Activated T-helper 17 cell treated with anti-CD3 and anti-CD28 coated beads, Interleukin-2, amount 50 U/mL, for 72 hours (primary cell): ENCODE results near the gene BABAM2. TPM values are rescaled to one million over a fixed set of nuclear protein-coding genes. Genes with fewer than 3 reads are reported as not detected.
"Not testable (repeated sequence)": the region's sequence is repeated elsewhere in the genome, so short reads cannot be mapped to it uniquely, and the experiment has no call there.

ENCODE experiments used
- ATAC-seq: fragments of 150-1000 bp; cut with Tn5 transposase; replicated peaks from 2 replicates; pipeline ENCODE4 v1.10.0; 2021; ENCODE audit warnings: mild to moderate bottlenecking, moderate library complexity
- H3K27ac Mint-ChIP-seq: one replicate; pipeline ENCODE4 v1.8.0; 2022; ENCODE audit warnings: mixed read lengths
- H3K27me3 Mint-ChIP-seq: one replicate; pipeline ENCODE4 v1.8.0; 2022; ENCODE audit warnings: mixed read lengths
- H3K36me3 Mint-ChIP-seq: one replicate; pipeline ENCODE4 v1.8.0; 2022; ENCODE audit warnings: low read depth, mild to moderate bottlenecking, mixed read lengths
- H3K4me1 Mint-ChIP-seq: one replicate; pipeline ENCODE4 v1.8.0; 2022; ENCODE audit warnings: mixed read lengths
- H3K4me3 Mint-ChIP-seq: one replicate; pipeline ENCODE4 v1.8.0; 2022; ENCODE audit warnings: mild to moderate bottlenecking, mixed read lengths
- H3K9me3 Mint-ChIP-seq: one replicate; pipeline ENCODE4 v1.8.0; 2022; ENCODE audit warnings: mixed read lengths
- total RNA-seq, 2 donors: library from RNA; stranded (reverse); gene quantifications; one replicate each; pipeline ENCODE4 v1.2.3, GENCODE V29; 2022

BABAM2 gene
- total RNA-seq, 2 donors from 2014 or later, result 87.0 to 88.6 TPM

GRCh38 chr2:28004086-28004485, 113.6 kb downstream of the BABAM2 start:
- H3K27me3 Mint-ChIP-seq, result no peaks in the 10 kb centered on the region
- peak overlapping the region; percentile 92 for H3K27ac Mint-ChIP-seq
- H3K36me3 Mint-ChIP-seq, result peaks cover 9% of the 10 kb centered on the region
- ATAC-seq, result peak; percentile 95
- H3K4me3 Mint-ChIP-seq, result peak overlapping the region; percentile 62
- peaks cover 5% of the 10 kb centered on the region for H3K9me3 Mint-ChIP-seq
- peaks cover 35% of the 10 kb centered on the region for H3K4me1 Mint-ChIP-seq

- Mint-ChIP-seq H3K36me3 (no peaks in the 10 kb centered on the region), H3K4me3 (no peak overlapping the region), H3K27ac (no peak overlapping the region), H3K27me3 (no peaks in the 10 kb centered on the region), H3K4me1 (peaks cover 8% of the 10 kb centered on the region), H3K9me3 (no peaks in the 10 kb centered on the region)
- ATAC-seq, result no peak
Observed at GRCh38 chr2:28009732-28010131, 119.2 kb downstream of the BABAM2 start.

- Mint-ChIP-seq H3K9me3 (no peaks in the 10 kb centered on the region), H3K27ac (no peak overlapping the region), H3K4me1 (peaks cover 10% of the 10 kb centered on the region), H3K36me3 (peaks cover 9% of the 10 kb centered on the region), H3K27me3 (no peaks in the 10 kb centered on the region), H3K4me3 (no peak overlapping the region)
- no peak for ATAC-seq
Observed at GRCh38 chr2:28011322-28011737, 120.8 kb downstream of the BABAM2 start.

- H3K9me3 Mint-ChIP-seq, H3K4me3 Mint-ChIP-seq, H3K4me1 Mint-ChIP-seq, ATAC-seq, H3K27ac Mint-ChIP-seq, H3K27me3 Mint-ChIP-seq: not testable (repeated sequence)
- H3K36me3 Mint-ChIP-seq, result peaks cover 12% of the 10 kb centered on the region
Observed at GRCh38 chr2:28018474-28018873, 127.9 kb downstream of the BABAM2 start.

GRCh38 chr2:28019521-28019920, 129.0 kb downstream of the BABAM2 start:
- H3K27ac Mint-ChIP-seq, H3K9me3 Mint-ChIP-seq, ATAC-seq, H3K4me1 Mint-ChIP-seq, H3K4me3 Mint-ChIP-seq, H3K27me3 Mint-ChIP-seq: not testable (repeated sequence)
- H3K36me3 Mint-ChIP-seq, result peaks cover 13% of the 10 kb centered on the region

GRCh38 chr2:28021898-28022297, 131.4 kb downstream of the BABAM2 start:
- Mint-ChIP-seq H3K36me3 (peaks cover 24% of the 10 kb centered on the region), H3K4me3 (no peak overlapping the region), H3K27me3 (no peaks in the 10 kb centered on the region), H3K4me1 (peaks cover 5% of the 10 kb centered on the region), H3K27ac (no peak overlapping the region), H3K9me3 (no peaks in the 10 kb centered on the region)
- ATAC-seq, result no peak

- H3K4me1 Mint-ChIP-seq, result peaks cover 6% of the 10 kb centered on the region
- no peaks in the 10 kb centered on the region for H3K9me3 Mint-ChIP-seq
- H3K4me3 Mint-ChIP-seq, result no peak overlapping the region
- H3K36me3 Mint-ChIP-seq, result peaks cover 49% of the 10 kb centered on the region
- no peaks in the 10 kb centered on the region for H3K27me3 Mint-ChIP-seq
- H3K27ac Mint-ChIP-seq, result no peak overlapping the region
- ATAC-seq, result no peak
Observed at GRCh38 chr2:28025123-28025522, 134.6 kb downstream of the BABAM2 start.

- H3K27ac Mint-ChIP-seq, ATAC-seq, H3K27me3 Mint-ChIP-seq, H3K9me3 Mint-ChIP-seq, H3K4me3 Mint-ChIP-seq, H3K4me1 Mint-ChIP-seq: not testable (repeated sequence)
- H3K36me3 Mint-ChIP-seq, result peaks cover 49% of the 10 kb centered on the region
Observed at GRCh38 chr2:28026230-28026629, 135.7 kb downstream of the BABAM2 start.

GRCh38 chr2:28028025-28028424, 137.5 kb downstream of the BABAM2 start:
- Mint-ChIP-seq H3K27ac (no peak overlapping the region), H3K36me3 (peaks cover 49% of the 10 kb centered on the region), H3K4me3 (no peak overlapping the region), H3K27me3 (no peaks in the 10 kb centered on the region), H3K9me3 (no peaks in the 10 kb centered on the region), H3K4me1 (peaks cover 6% of the 10 kb centered on the region)
- ATAC-seq, result no peak

- Mint-ChIP-seq H3K36me3 (peaks cover 37% of the 10 kb centered on the region), H3K4me3 (no peak overlapping the region), H3K27me3 (no peaks in the 10 kb centered on the region), H3K9me3 (no peaks in the 10 kb centered on the region), H3K4me1 (peaks cover 12% of the 10 kb centered on the region), H3K27ac (no peak overlapping the region)
- no peak for ATAC-seq
Observed at GRCh38 chr2:28030600-28030999, 140.1 kb downstream of the BABAM2 start.

GRCh38 chr2:28032816-28033215, 142.3 kb downstream of the BABAM2 start:
- Mint-ChIP-seq H3K4me1 (peaks cover 12% of the 10 kb centered on the region), H3K36me3 (peaks cover 16% of the 10 kb centered on the region), H3K27ac (no peak overlapping the region), H3K9me3 (no peaks in the 10 kb centered on the region), H3K4me3 (no peak overlapping the region), H3K27me3 (no peaks in the 10 kb centered on the region)
- peak; percentile 87 for ATAC-seq

- Mint-ChIP-seq H3K4me1 (peaks cover 16% of the 10 kb centered on the region), H3K9me3 (no peaks in the 10 kb centered on the region), H3K36me3 (no peaks in the 10 kb centered on the region), H3K4me3 (no peak overlapping the region), H3K27me3 (no peaks in the 10 kb centered on the region), H3K27ac (no peak overlapping the region)
- ATAC-seq, result no peak
Observed at GRCh38 chr2:28034696-28035095, 144.2 kb downstream of the BABAM2 start.

- ATAC-seq, result no peak
- H3K9me3 Mint-ChIP-seq, result no peaks in the 10 kb centered on the region
- H3K4me1 Mint-ChIP-seq, result peaks cover 13% of the 10 kb centered on the region
- no peak overlapping the region for H3K27ac Mint-ChIP-seq
- no peaks in the 10 kb centered on the region for H3K36me3 Mint-ChIP-seq
- H3K4me3 Mint-ChIP-seq, result no peak overlapping the region
- no peaks in the 10 kb centered on the region for H3K27me3 Mint-ChIP-seq
Observed at GRCh38 chr2:28035163-28035690, 144.7 kb downstream of the BABAM2 start.

GRCh38 chr2:28035816-28036215, 145.3 kb downstream of the BABAM2 start:
- Mint-ChIP-seq H3K27ac (no peak overlapping the region), H3K27me3 (no peaks in the 10 kb centered on the region), H3K9me3 (no peaks in the 10 kb centered on the region), H3K4me3 (no peak overlapping the region), H3K36me3 (no peaks in the 10 kb centered on the region), H3K4me1 (peaks cover 10% of the 10 kb centered on the region)
- no peak for ATAC-seq

GRCh38 chr2:28036307-28036706, 145.8 kb downstream of the BABAM2 start:
- Mint-ChIP-seq H3K27me3 (no peaks in the 10 kb centered on the region), H3K9me3 (no peaks in the 10 kb centered on the region), H3K4me3 (no peak overlapping the region), H3K4me1 (peaks cover 10% of the 10 kb centered on the region), H3K27ac (no peak overlapping the region), H3K36me3 (no peaks in the 10 kb centered on the region)
- no peak for ATAC-seq

- Mint-ChIP-seq H3K27me3 (no peaks in the 10 kb centered on the region), H3K4me1 (peaks cover 17% of the 10 kb centered on the region), H3K36me3 (no peaks in the 10 kb centered on the region), H3K9me3 (no peaks in the 10 kb centered on the region), H3K4me3 (no peak overlapping the region), H3K27ac (no peak overlapping the region)
- no peak for ATAC-seq
Observed at GRCh38 chr2:28038722-28039121, 148.2 kb downstream of the BABAM2 start.
